HUES48 (cell line): Measurements from ENCODE around the gene FAM53A.

Experiments
- H3K27ac ChIP-seq: one replicate; pipeline ENCODE4 v1.7.0; 2013; ENCODE audit warnings: low read depth, low read length, inconsistent platforms
- H3K27me3 ChIP-seq: 2 replicates; pipeline ENCODE4 v1.6.1; 2013; ENCODE audit warnings: mild to moderate bottlenecking, low read length; ENCODE audit not compliant: control insufficient read depth, insufficient read depth
- H3K36me3 ChIP-seq: 2 replicates; pipeline ENCODE4 v1.6.1; 2013; ENCODE audit warnings: low read length; ENCODE audit not compliant: control insufficient read depth, insufficient read depth
- H3K4me1 ChIP-seq: 2 replicates; pipeline ENCODE4 v1.6.1; 2013; ENCODE audit warnings: mild to moderate bottlenecking, low read length; ENCODE audit not compliant: control insufficient read depth, insufficient read depth
- H3K4me3 ChIP-seq: 2 replicates; pipeline ENCODE4 v1.5.1; 2013; ENCODE audit warnings: mild to moderate bottlenecking, low read depth, low read length
- H3K9ac ChIP-seq: 2 replicates; pipeline ENCODE4 v1.6.1; 2013; ENCODE audit warnings: mild to moderate bottlenecking, low read depth, low read length, moderate library complexity
- H3K9me3 ChIP-seq: 2 replicates; pipeline ENCODE4 v1.6.1; 2013; ENCODE audit warnings: low read length; ENCODE audit not compliant: control insufficient read depth, insufficient read depth

Gene FAM53A

GRCh38 chr4:1592709-1593417 lies 91.2 kb downstream of the FAM53A start:
- no peaks in the 10 kb centered on the region for H3K4me1 ChIP-seq
- H3K4me3 ChIP-seq, result no peak overlapping the region
- no peak overlapping the region for H3K9ac ChIP-seq
- no peak overlapping the region for H3K27ac ChIP-seq
- H3K27me3 ChIP-seq, result no peaks in the 10 kb centered on the region
- H3K36me3 ChIP-seq, result no peaks in the 10 kb centered on the region
- no peaks in the 10 kb centered on the region for H3K9me3 ChIP-seq

GRCh38 chr4:1592068-1592708 lies 91.9 kb downstream of the FAM53A start:
- no peak overlapping the region for H3K27ac ChIP-seq
- H3K4me1 ChIP-seq, result no peaks in the 10 kb centered on the region
- no peaks in the 10 kb centered on the region for H3K36me3 ChIP-seq
- H3K4me3 ChIP-seq, result no peak overlapping the region
- H3K9me3 ChIP-seq, result no peaks in the 10 kb centered on the region
- no peak overlapping the region for H3K9ac ChIP-seq
- H3K27me3 ChIP-seq, result no peaks in the 10 kb centered on the region

- Histone ChIP-seq H3K9ac (no peak overlapping the region), H3K27me3 (no peaks in the 10 kb centered on the region), H3K36me3 (no peaks in the 10 kb centered on the region), H3K9me3 (no peaks in the 10 kb centered on the region), H3K27ac (no peak overlapping the region), H3K4me3 (no peak overlapping the region), H3K4me1 (no peaks in the 10 kb centered on the region)
Observed at GRCh38 chr4:1591107-1591506, 93.0 kb downstream of the FAM53A start.

- Histone ChIP-seq H3K27ac (no peak overlapping the region), H3K4me1 (no peaks in the 10 kb centered on the region), H3K9ac (no peak overlapping the region), H3K27me3 (no peaks in the 10 kb centered on the region), H3K4me3 (no peak overlapping the region), H3K9me3 (no peaks in the 10 kb centered on the region), H3K36me3 (no peaks in the 10 kb centered on the region)
Observed at GRCh38 chr4:1590244-1590643, 93.9 kb downstream of the FAM53A start.
